ENCODE data around the gene ASTL.

Gene ASTL

GRCh38 chr2:96111823-96112500 is 26.3 kb downstream of the ASTL start:
- H3K4me3 ChIP-seq (replicated peaks; ENCODE audit: low read depth, low read length), result no peak overlapping the region
- DNase-seq (ENCODE audit: low read depth), result no peak
- TF ChIP-seq CTCF (IDR thresholded peaks at IDR 0.05; ENCODE audit: low read length, missing control alignments), result no peak

- DNase-seq (ENCODE audit: low read depth), result no peak
- no peak overlapping the region for H3K4me3 ChIP-seq (replicated peaks; ENCODE audit: low read depth, low read length)
- no peak for TF ChIP-seq CTCF (IDR thresholded peaks at IDR 0.05; ENCODE audit: low read length, missing control alignments)
Measured at GRCh38 chr2:96111257-96111640, 27.1 kb downstream of the ASTL start.

- DNase-seq (ENCODE audit: low read depth), result no peak
- TF ChIP-seq CTCF (IDR thresholded peaks at IDR 0.05; ENCODE audit: low read length, missing control alignments), result no peak
- no peak overlapping the region for H3K4me3 ChIP-seq (replicated peaks; ENCODE audit: low read depth, low read length)
Measured at GRCh38 chr2:96110621-96111256, 27.6 kb downstream of the ASTL start.

GRCh38 chr2:96109931-96110511 is 28.3 kb downstream of the ASTL start:
- TF ChIP-seq CTCF (IDR thresholded peaks at IDR 0.05; ENCODE audit: low read length, missing control alignments), result no peak
- no peak overlapping the region for H3K4me3 ChIP-seq (replicated peaks; ENCODE audit: low read depth, low read length)
- DNase-seq (ENCODE audit: low read depth), result no peak

- no peak for TF ChIP-seq CTCF (IDR thresholded peaks at IDR 0.05; ENCODE audit: low read length, missing control alignments)
- DNase-seq (ENCODE audit: low read depth), result no peak
- H3K4me3 ChIP-seq (replicated peaks; ENCODE audit: low read depth, low read length), result no peak overlapping the region
Measured at GRCh38 chr2:96109361-96109680, 29.0 kb downstream of the ASTL start.

- TF ChIP-seq CTCF (IDR thresholded peaks at IDR 0.05; ENCODE audit: low read length, missing control alignments), result no peak
- H3K4me3 ChIP-seq (replicated peaks; ENCODE audit: low read depth, low read length), result no peak overlapping the region
- DNase-seq (ENCODE audit: low read depth), result no peak
Measured at GRCh38 chr2:96108541-96109360, 29.6 kb downstream of the ASTL start.

Measured in fibroblast of pulmonary artery (primary cell).